ENCODE results near the gene BTN2A1.

GRCh38 chr6:26412954-26413353 is 44.8 kb upstream of the BTN2A1 start:
- TF ChIP-seq REST (IDR thresholded peaks at IDR 0.05; ENCODE audit: insufficient read depth in 1 of 2, low read depth in 2 of 2, low read length in 2 of 2) (no peak), TAF1 (IDR thresholded peaks at IDR 0.05; ENCODE audit: borderline replicate concordance, insufficient read depth, low read length) (no peak)
